NCI-H146 treated with DMSO at 0.1 percent for 48 hours (cell line): ENCODE data around the gene LAP3.
"Not testable (repeated sequence)": the region's sequence is repeated elsewhere in the genome, so short reads cannot be mapped to it uniquely, and the experiment has no call there.

Experiments used
- DNase-seq: peaks from one replicate; lab custom pipeline; 2025; ENCODE audit not compliant: unreplicated experiment; lab: John Stamatoyannopoulos, UW

The LAP3 gene

GRCh38 chr4:17561195-17561909, 15.6 kb upstream of the LAP3 start:
- peak; percentile 73 for DNase-seq

- DNase-seq: no peak
Observed at GRCh38 chr4:17562157-17562556, 14.8 kb upstream of the LAP3 start.

GRCh38 chr4:17565846-17566245, 11.2 kb upstream of the LAP3 start:
- DNase-seq: no peak

GRCh38 chr4:17567271-17567670, 9.7 kb upstream of the LAP3 start:
- DNase-seq: no peak

GRCh38 chr4:17574206-17574605, 2.8 kb upstream of the LAP3 start:
- no peak for DNase-seq

GRCh38 chr4:17575177-17575576, 1.8 kb upstream of the LAP3 start:
- DNase-seq: not testable (repeated sequence)

GRCh38 chr4:17577665-17578481, 875 bp downstream of the LAP3 start:
- no peak for DNase-seq

- DNase-seq: no peak
Observed at GRCh38 chr4:17578482-17578891, 1.5 kb downstream of the LAP3 start.

- no peak for DNase-seq
Observed at GRCh38 chr4:17580969-17581368, 4.0 kb downstream of the LAP3 start.

GRCh38 chr4:17583276-17583675, 6.3 kb downstream of the LAP3 start:
- no peak for DNase-seq

- no peak for DNase-seq
Observed at GRCh38 chr4:17583941-17584340, 6.9 kb downstream of the LAP3 start.

GRCh38 chr4:17584521-17585213, 7.7 kb downstream of the LAP3 start:
- DNase-seq: no peak

- no peak for DNase-seq
Observed at GRCh38 chr4:17587094-17587822, 10.3 kb downstream of the LAP3 start.

- no peak for DNase-seq
Observed at GRCh38 chr4:17589355-17589754, 12.4 kb downstream of the LAP3 start.

- no peak for DNase-seq
Observed at GRCh38 chr4:17595471-17596005, 18.5 kb downstream of the LAP3 start.

GRCh38 chr4:17597517-17597916, 20.5 kb downstream of the LAP3 start:
- peak; percentile 8 for DNase-seq

GRCh38 chr4:17599826-17600225, 22.8 kb downstream of the LAP3 start:
- no peak for DNase-seq

GRCh38 chr4:17605236-17605635, 28.2 kb downstream of the LAP3 start:
- no peak for DNase-seq

- no peak for DNase-seq
Observed at GRCh38 chr4:17613761-17614415, 36.9 kb downstream of the LAP3 start.
